GM12892 (cell line): ENCODE results near the gene LARGE2.

Source experiments
- DNase-seq: peaks from one replicate; pipeline ENCODE4 v3.0.0; 2011; ENCODE audit not compliant: insufficient read length
- FAIRE-seq: peaks from 2 replicates; lab custom pipeline; 2011; peaks lifted over from hg19 to GRCh38; lab: Jason Lieb, UNC
- POLR2A ChIP-seq: IDR thresholded peaks from 2 replicates; pipeline ENCODE4 v1.6.1; 2011; ENCODE audit warnings: low read depth, low read length, control low read depth
- POLR2AphosphoS5 ChIP-seq: IDR thresholded peaks from 2 replicates; pipeline ENCODE4 v1.6.1; 2011; ENCODE audit warnings: low read depth, low read length, control low read depth
- TAF1 ChIP-seq: IDR thresholded peaks from 2 replicates; pipeline ENCODE4 v1.6.1; 2011; ENCODE audit warnings: low read depth, mild to moderate bottlenecking, control low read depth, low read length, borderline replicate concordance

Gene LARGE2

GRCh38 chr11:45934580-45935318 is 12.3 kb downstream of the LARGE2 start:
- no peak for FAIRE-seq
- TF ChIP-seq TAF1 (no peak), POLR2AphosphoS5 (no peak), POLR2A (no peak)

DNA sequence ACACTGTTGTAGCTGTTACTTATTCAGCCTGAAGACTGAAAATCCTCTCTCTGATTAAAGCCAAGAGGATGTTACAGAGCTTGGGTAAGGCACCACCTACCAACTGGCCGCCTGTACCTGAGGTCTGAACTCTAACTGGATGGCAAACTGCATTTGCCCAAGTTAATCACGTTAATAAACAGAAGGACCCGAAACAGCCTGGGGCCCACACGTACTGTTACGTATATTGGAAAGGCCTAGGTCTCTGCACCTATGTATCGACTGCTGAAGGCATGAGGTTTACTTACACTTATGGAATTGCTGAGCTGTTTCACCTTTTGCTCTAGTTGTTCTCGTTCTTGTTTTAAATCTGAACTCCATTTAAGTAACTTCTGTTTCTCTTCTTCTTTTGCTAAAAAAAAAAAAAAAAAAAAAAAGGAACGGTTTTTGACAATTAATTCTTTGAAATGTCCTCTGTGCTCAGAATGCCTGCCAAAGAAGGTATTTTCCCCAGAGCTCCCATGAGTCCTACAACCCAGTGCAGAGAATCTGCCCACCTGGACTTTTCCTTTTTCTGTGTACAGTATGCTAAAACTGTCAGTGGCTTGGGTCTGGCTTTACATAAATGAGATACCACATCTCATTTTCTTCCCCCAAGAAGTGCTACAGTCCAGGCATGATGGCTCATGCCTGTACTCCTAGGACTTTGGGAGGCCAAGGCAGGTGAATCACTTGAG is 13.1 kb downstream of the LARGE2 start:
- TF ChIP-seq POLR2AphosphoS5 (no peak), POLR2A (no peak), TAF1 (no peak)
- DNase-seq, result no peak
- peak; percentile 65 for FAIRE-seq

More at GRCh38 chr11:45934580-45935318, 12.3 kb downstream of the LARGE2 start:
- DNase-seq, result no peak

DNA sequence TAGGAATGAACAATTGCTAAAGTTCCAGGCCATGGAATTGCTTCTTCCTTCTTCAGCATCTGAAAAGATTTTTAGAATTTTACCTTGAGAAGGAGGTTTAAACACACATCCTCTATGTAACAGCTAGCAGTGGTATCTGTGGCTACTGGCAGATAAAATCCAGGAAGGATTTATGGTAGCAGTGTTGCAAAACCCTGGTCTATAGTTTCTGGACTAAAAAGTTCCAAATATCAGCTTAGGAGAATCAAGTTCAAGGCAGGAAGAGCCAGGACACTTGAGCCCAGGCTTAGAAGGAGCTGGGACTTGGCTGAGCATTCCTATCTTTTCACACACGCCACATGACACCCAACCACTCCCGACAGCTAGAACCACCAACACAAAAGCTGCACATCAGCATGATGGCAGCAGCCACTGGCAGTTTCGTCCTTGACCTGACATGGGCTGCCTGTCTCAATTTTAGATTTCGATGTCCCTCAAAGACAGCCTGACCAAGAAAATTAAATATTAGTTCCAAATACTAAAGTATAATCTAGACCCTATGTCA is 14.1 kb downstream of the LARGE2 start:
- FAIRE-seq (no peak), DNase-seq (no peak)
- TF ChIP-seq POLR2AphosphoS5 (no peak), POLR2A (no peak)

DNA sequence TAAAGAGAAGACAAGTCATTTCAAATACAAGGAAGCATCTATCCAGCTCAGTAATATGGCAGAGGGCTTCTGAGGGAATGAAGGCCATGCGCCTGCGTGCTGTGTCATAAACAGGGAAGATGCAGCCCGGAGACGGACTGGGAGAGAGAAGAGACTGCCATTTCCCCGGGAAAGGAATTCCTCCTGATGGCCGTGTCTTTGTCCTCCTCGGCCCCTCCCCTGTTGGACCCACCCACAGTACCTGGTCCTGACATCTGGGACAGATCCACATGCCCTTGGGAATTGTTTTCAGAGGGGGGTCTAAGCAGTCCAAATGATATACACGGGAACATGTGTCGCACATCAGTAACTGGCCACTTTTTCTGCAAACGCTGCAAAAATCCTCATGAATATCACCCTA is 15.5 kb downstream of the LARGE2 start:
- TF ChIP-seq TAF1 (no peak), POLR2AphosphoS5 (no peak), POLR2A (no peak)
- DNase-seq (no peak), FAIRE-seq (no peak)

- FAIRE-seq (no peak), DNase-seq (no peak)
- TF ChIP-seq TAF1 (no peak), POLR2A (no peak), POLR2AphosphoS5 (no peak)
These were observed 17.4 kb downstream of the LARGE2 start for GRCh38 chr11:45939836-45940235.

DNA sequence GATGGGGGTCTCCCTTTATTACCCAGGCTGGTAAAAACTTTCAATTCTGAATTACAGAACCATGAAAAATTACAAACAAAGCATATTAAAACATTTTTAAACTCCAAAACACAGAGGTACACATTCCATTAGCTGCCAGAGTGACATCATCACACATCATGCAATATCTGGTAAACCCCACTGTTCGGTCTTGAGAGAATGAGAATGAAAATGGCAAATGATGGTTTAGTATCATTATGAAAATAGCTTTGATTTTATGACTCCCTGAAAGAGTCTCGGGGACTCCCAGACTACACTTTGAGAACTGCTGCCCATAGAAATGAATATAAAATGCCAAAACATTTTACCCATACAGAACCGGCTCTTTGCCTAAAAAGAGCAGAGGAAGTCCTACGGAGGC is 18.8 kb downstream of the LARGE2 start:
- FAIRE-seq (peak; percentile 60), DNase-seq (no peak)

DNA sequence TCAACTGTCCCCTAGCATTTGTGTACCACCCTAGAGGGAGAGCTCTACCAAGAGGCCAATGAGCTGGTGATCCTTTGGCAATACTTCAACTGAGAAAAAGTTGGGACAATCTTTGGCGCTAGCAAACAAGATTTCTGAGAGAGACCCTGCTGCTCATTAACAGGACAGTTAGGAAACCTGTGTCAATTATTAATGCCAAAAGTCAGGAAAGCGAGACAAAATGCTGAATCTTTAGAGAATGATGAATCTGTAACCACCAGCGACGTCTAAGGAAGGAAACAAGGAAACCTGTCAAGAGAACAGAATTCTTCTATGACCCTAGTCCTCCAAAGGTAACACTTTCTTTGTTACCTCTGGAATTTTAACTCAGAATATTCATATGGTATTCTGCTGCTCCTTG is 19.9 kb downstream of the LARGE2 start:
- DNase-seq (no peak), FAIRE-seq (no peak)
- TF ChIP-seq POLR2AphosphoS5, result no peak
- TF ChIP-seq POLR2A, result no peak
- no peak for TF ChIP-seq TAF1

More for the DNA sequence above, 18.8 kb downstream of the LARGE2 start:
- TF ChIP-seq TAF1 (no peak), POLR2A (no peak), POLR2AphosphoS5 (no peak)

DNA sequence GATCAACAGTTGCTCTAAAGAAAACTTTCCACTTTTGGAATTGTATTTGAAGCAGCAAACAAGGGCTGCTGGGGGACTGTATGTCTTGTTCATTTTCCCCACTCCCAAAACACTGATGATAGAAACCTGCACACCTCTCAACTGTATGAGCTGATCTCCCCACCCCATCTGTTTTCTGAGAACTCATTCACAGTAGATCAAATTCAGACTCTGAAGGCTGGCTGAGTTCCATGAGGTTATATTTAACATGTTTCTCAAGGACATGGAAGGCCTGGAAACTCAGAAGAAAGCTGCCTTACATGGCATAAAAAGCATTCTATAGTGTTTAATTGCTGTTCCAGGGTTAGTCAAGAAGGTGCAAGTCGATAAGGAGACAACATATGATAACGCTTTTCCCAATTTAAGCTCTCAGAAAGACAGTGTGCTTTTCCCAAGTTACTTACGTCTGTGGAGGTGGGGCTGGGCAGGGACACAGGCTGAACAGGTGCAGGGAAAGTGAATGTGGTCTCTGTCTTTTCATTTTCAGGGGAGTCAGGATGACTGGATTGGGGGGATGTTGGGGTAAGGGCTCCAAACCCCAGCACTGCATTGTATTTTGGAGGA is 23.0 kb downstream of the LARGE2 start:
- DNase-seq (no peak), FAIRE-seq (no peak)

GRCh38 chr11:45947885-45948284 is 25.4 kb downstream of the LARGE2 start:
- no peak for FAIRE-seq
- TF ChIP-seq POLR2AphosphoS5 (no peak), TAF1 (no peak), POLR2A (no peak)

More for the DNA sequence above, 23.0 kb downstream of the LARGE2 start:
- TF ChIP-seq POLR2AphosphoS5 (no peak), POLR2A (no peak), TAF1 (no peak)

GRCh38 chr11:45948356-45948755 is 25.9 kb downstream of the LARGE2 start:
- FAIRE-seq (no peak), DNase-seq (no peak)
- no peak for TF ChIP-seq TAF1
- no peak for TF ChIP-seq POLR2AphosphoS5
- no peak for TF ChIP-seq POLR2A

More at GRCh38 chr11:45947885-45948284, 25.4 kb downstream of the LARGE2 start:
- no peak for DNase-seq

DNA sequence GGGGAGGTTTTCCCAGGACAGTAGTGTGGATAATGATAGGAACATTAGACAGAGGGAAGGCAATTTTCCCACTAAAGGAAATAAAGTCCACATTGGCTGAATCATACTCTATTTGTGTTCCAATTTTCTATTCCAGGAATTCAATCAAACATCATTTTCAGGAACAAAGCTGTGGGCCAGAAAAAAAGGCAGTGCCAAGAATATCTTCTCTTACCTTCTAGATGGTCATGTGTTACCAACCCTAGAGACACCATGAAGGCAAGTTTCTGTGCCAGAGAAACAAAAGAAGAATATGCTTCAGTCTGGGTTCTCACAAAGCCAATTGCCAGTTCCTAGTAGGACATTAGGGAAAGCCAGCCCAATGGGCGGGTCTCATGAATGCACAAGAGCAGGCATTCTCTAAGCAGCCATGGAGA is 27.5 kb downstream of the LARGE2 start:
- TF ChIP-seq TAF1, result no peak
- TF ChIP-seq POLR2AphosphoS5, result no peak
- TF ChIP-seq POLR2A, result no peak
- FAIRE-seq (no peak), DNase-seq (no peak)
